ENCODE results near the gene GPR160.

DNA sequence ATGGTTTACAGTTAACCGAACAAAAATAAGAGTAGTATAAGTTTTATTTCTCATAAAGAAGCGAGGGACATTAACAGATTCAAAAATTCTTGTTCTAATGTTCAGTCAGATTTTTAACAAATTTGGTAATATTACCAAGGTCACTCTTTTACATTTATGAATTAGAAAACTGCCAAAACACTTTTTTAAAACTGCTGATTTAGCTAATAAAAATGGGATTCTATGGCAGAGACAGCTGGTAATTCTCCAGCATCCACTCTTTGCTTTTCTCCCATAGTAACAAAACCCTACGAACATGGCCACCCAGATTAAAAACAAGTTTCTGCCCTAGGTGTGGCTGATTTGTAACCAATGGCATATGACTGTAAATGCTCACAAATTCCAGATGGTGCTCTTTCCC is 71.2 kb downstream of the GPR160 start:
- TF ChIP-seq CTCF (IDR thresholded peaks at IDR 0.05) (no peak), POLR2A (IDR thresholded peaks at IDR 0.05) (no peak)

Measured in vagina (tissue), 2 donors.